Liver (tissue), 9 donors: ENCODE results near the gene SMCO4. TPM values are rescaled to one million over a fixed set of nuclear protein-coding genes. Genes with fewer than 3 reads are reported as not detected.

ENCODE experiments used
- DNase-seq: peaks from one replicate; pipeline ENCODE4 v3.0.0-alpha.2; 2017; ENCODE audit warnings: low spot score
- H3K27ac ChIP-seq, 2 donors: one replicate each; pipeline ENCODE4 v1.7.0; 2013; ENCODE audit warnings: inconsistent platforms in 2 of 2, low read length in 2 of 2, control low read depth in 1 of 2, low read depth in 1 of 2, mild to moderate bottlenecking in 1 of 2
- H3K27me3 ChIP-seq, 4 donors: one replicate each; pipeline versions ENCODE4 v1.6.1 to v1.7.0; 2013; ENCODE audit warnings: low read length in 3 of 4, inconsistent platforms in 1 of 4, mild to moderate bottlenecking in 1 of 4, moderate library complexity in 1 of 4; ENCODE audit not compliant: control insufficient read depth in 4 of 4, insufficient read depth in 4 of 4
- H3K36me3 ChIP-seq, 4 donors: one replicate each; pipeline versions ENCODE4 v1.6.1 to v1.7.0; 2013; ENCODE audit warnings: low read length in 3 of 4, mild to moderate bottlenecking in 3 of 4, low read depth in 1 of 4, moderate library complexity in 1 of 4; ENCODE audit not compliant: control insufficient read depth in 4 of 4, insufficient read depth in 3 of 4
- H3K4me1 ChIP-seq, 4 donors: one replicate each; pipeline versions ENCODE4 v1.6.1 to v1.7.0; 2013; ENCODE audit warnings: low read length in 3 of 4, mild to moderate bottlenecking in 3 of 4, moderate library complexity in 1 of 4; ENCODE audit not compliant: control insufficient read depth in 4 of 4, insufficient read depth in 4 of 4
- H3K4me3 ChIP-seq, 3 donors: one replicate each; pipeline versions ENCODE4 v1.6.1 to v1.7.0; 2013; ENCODE audit warnings: low read length in 3 of 3, control low read depth in 1 of 3, low read depth in 1 of 3, mild to moderate bottlenecking in 1 of 3
- H3K9ac ChIP-seq, 2 donors: one replicate each; pipeline ENCODE4 v1.7.0; 2013; ENCODE audit warnings: low read length in 2 of 2, mild to moderate bottlenecking in 2 of 2, moderate library complexity in 2 of 2, control low read depth in 1 of 2, low read depth in 1 of 2
- H3K9me3 ChIP-seq, 4 donors: one replicate each; pipeline versions ENCODE4 v1.6.1 to v1.7.0; 2013; ENCODE audit warnings: low read length in 3 of 4; ENCODE audit not compliant: control insufficient read depth in 4 of 4
- CTCF ChIP-seq: fragments of 150-350 bp; IDR thresholded peaks from 2 replicates; pipeline ENCODE4 v1.5.1; 2017; ENCODE audit warnings: improper control_type of control experiment, low read depth, low read length; ENCODE audit not compliant: missing input control
- EGR1 ChIP-seq, 2 donors: IDR thresholded peaks; 2 replicates each; pipeline ENCODE4 v1.6.1; 2016 to 2018; ENCODE audit warnings: antibody characterized with exemption in 2 of 2, low read depth in 2 of 2
- FOXA1 ChIP-seq: IDR thresholded peaks from 2 replicates; pipeline ENCODE4 v1.6.1; 2016; ENCODE audit warnings: antibody characterized with exemption
- GABPA ChIP-seq, 2 donors: IDR thresholded peaks in 1 of 2; conservative IDR thresholded peaks in 1 of 2; 2 replicates each; pipeline ENCODE4 v1.6.1; 2016; ENCODE audit warnings: antibody characterized with exemption in 2 of 2, mild to moderate bottlenecking in 1 of 2, moderate library complexity in 1 of 2
- HNF4A ChIP-seq, 2 donors: conservative IDR thresholded peaks; 2 replicates each; pipeline ENCODE4 v1.6.1; 2016; ENCODE audit warnings: antibody characterized with exemption in 2 of 2, mild to moderate bottlenecking in 2 of 2
- HNF4G ChIP-seq: IDR thresholded peaks from 2 replicates; pipeline ENCODE4 v1.6.1; 2016; ENCODE audit warnings: antibody characterized with exemption
- JUND ChIP-seq, 2 donors: IDR thresholded peaks; 2 replicates each; pipeline ENCODE4 v1.6.1; 2016; ENCODE audit warnings: antibody characterized with exemption in 2 of 2
- NR2F2 ChIP-seq: IDR thresholded peaks from 2 replicates; pipeline ENCODE4 v1.6.1; 2016; ENCODE audit warnings: antibody characterized with exemption
- RAD21 ChIP-seq, 2 donors: IDR thresholded peaks; 2 replicates each; pipeline ENCODE4 v1.6.1; 2016; ENCODE audit warnings: antibody characterized with exemption in 2 of 2, mild to moderate bottlenecking in 2 of 2
- RXRA ChIP-seq, 2 donors: IDR thresholded peaks; 2 replicates each; pipeline ENCODE4 v1.6.1; 2017 to 2018; ENCODE audit warnings: antibody characterized with exemption in 2 of 2, mild to moderate bottlenecking in 1 of 2
- TAF1 ChIP-seq: conservative IDR thresholded peaks from 2 replicates; pipeline ENCODE4 v1.6.1; 2016; ENCODE audit warnings: antibody characterized with exemption, mild to moderate bottlenecking
- YY1 ChIP-seq: IDR thresholded peaks from 2 replicates; pipeline ENCODE4 v1.6.1; 2016; ENCODE audit warnings: antibody characterized with exemption, mild to moderate bottlenecking
- ZBTB33 ChIP-seq: IDR thresholded peaks from 2 replicates; pipeline ENCODE4 v1.6.1; 2016; ENCODE audit warnings: antibody characterized with exemption
- WGBS: extraction: QIAGEN DNeasy Blood & Tissue Kit; methylation state at CpG from one replicate; pipeline ENCODE4 v1.1.7; 2013; 5-methylcytosine and 5-hydroxymethylcytosine counted together
- polyA plus RNA-seq, 2 donors: library from polyadenylated mRNA; stranded (reverse) in 1 of 2; unstranded in 1 of 2; fragments of 200-250 nt in 1 of 2; fragments of >200 nt in 1 of 2; fragmentation: Nextera tagmentation in 1 of 2; extraction: Ambion mirVana in 1 of 2; gene quantifications; one replicate each; pipeline versions ENCODE4 v1.2.1 to v1.2.3, GENCODE V29; 2013 to 2015
- total RNA-seq, 2 donors: library from RNA; depleted of rRNA; stranded (reverse); fragments of >200 nt; gene quantifications; one replicate each; pipeline ENCODE4 v1.2.3, GENCODE V29; 2014
- TF ChIP-seq, protein P1 (sequence below): IDR thresholded peaks from 2 replicates; pipeline ENCODE4 v1.6.1; 2016; ENCODE audit warnings: antibody characterized with exemption
- TF ChIP-seq, protein P2 (sequence below): IDR thresholded peaks from 2 replicates; pipeline ENCODE4 v1.6.1; 2016; ENCODE audit warnings: antibody characterized with exemption
- donor health status: healthy.
- donor health status: healthy.
- donor health status: healthy.
- donor health status: healthy.
- donor health status: healthy.

Gene SMCO4
- total and polyA plus RNA-seq, 4 donors: 21.2 to 98.8 (median 47.9) TPM

DNA sequence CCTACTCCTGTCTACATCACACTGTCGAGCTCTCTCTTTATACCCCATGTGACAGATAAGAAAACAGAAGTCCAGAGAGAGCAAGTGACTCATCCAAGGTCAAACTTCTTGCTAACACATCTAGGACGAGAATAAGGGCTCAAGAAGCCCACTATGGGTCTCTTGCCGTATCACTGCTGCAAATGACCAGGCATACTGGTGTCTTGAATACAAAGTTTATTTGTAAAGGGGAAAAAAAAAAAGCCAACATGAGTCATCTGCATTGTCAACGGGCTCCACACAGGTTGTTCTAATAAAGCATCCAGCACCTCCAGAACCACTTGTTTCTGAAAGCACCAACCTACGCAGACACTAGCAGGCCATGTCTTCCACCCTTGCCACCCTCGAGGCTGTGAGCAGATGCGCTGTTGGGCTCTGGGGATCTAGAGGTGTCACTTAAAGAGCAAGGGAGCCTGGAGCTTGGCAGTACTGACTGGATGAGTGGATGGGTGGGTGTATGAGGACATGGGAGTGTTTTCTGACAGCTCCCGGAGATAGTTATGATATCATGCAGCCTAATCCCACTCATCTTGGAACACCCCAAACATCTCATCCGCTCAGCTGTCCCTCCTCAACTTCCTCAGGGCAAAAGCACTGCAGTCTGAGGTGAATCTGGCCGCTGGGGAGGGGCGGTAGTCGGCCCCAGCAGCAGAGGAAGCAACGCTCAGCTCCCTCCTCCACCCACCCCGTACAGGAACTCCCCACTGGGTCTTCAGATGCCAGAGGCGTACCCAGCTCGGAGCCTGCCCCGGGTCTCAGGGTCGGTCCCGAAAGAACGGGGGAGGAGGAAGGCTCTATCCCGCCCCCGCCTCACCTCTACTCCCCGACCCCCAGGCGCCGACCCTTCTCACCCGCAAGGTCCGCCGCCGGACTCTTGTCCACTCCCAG is 1.0 kb downstream of the SMCO4 start (continued):
- no peak for TF ChIP-seq CTCF
- no peak for TF ChIP-seq NR2F2
- no peak for TF ChIP-seq EGR1 (IDR thresholded peaks at IDR 0.05; ENCODE audit: low read depth in 2 of 2)
- TF ChIP-seq ZBTB33: no peak

DNA sequence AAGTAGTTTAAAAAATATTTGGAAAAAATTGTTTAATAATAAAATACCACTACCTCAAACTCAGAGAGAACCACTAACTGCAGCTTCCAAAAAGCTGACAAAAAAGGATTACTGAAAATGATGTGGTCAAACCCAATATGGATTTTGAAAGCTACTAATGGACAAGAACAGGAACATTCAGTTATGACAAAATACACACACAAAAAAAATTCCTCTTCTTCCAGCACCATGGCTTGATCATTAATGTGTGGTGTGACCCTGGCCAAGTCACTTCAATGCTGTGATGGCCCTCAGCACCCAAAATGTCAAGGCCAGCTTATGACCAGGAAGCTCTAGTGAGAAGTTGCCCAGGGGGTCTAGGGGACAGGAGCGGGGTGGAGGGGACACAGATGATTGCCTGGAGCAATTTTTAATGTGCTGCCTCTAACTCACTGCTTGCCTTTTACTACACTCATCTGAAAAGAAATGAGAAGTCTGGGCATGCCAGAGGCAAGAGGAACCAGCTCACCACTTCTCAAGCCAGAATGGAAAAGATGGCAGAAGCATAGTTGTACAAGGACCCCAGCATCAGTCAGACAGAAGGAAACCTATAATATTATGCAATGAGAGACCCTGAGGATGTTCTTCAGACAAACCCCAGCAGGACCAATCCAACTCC is 2.2 kb downstream of the SMCO4 start:
- Histone ChIP-seq H3K9ac (no peak overlapping the region), H3K4me3 (no peak overlapping the region)
- 98% methylated on average over 1 of the region's 1 CpG for WGBS

DNA sequence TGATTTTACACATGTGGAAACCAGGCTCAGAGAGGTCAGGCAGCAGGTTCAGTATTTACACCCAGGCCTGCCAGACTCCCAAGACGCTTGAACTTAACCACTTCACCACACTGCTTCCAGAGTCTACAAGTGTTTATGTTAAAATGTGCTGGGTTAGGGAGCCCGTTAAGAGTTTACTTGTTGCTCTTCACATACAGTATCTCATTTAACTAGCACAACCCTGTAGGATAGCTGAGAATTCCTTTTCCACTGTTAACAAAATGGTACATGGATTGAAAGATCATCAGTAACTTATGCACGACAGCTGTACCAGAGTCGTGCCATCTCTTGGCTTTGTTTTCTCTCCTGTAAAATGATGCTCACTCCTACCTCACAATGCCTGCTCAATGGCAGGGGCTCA is 2.9 kb downstream of the SMCO4 start:
- peak overlapping the region; percentile 2 to 31 for H3K27ac ChIP-seq
- no peaks in the 10 kb centered on the region for H3K9me3 ChIP-seq
- H3K4me3 ChIP-seq: no peak overlapping the region
- H3K27me3 ChIP-seq: no peaks in the 10 kb centered on the region
- no peak overlapping the region for H3K9ac ChIP-seq
- peaks cover 7 to 56% (median 25%) of the 10 kb centered on the region in 4 donors for H3K4me1 ChIP-seq
- H3K36me3 ChIP-seq: no peaks in the 10 kb centered on the region
- no peak for DNase-seq
- 93% methylated on average over 4 of the region's 4 CpGs for WGBS
- TF ChIP-seq FOXA1: no peak
- no peak for TF ChIP-seq JUND (IDR thresholded peaks at IDR 0.05)
- TF ChIP-seq, protein P1, sequence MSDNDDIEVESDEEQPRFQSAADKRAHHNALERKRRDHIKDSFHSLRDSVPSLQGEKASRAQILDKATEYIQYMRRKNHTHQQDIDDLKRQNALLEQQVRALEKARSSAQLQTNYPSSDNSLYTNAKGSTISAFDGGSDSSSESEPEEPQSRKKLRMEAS: no peak
- no peak for TF ChIP-seq GABPA (IDR thresholded peaks at IDR 0.05 in 1 of 2, conservative IDR thresholded peaks at IDR 0.05 in 1 of 2)
- no peak for TF ChIP-seq YY1
- TF ChIP-seq EGR1 (IDR thresholded peaks at IDR 0.05; ENCODE audit: low read depth in 2 of 2): no peak
- TF ChIP-seq, protein P2, sequence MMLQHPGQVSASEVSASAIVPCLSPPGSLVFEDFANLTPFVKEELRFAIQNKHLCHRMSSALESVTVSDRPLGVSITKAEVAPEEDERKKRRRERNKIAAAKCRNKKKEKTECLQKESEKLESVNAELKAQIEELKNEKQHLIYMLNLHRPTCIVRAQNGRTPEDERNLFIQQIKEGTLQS: no peak
- TF ChIP-seq NR2F2: no peak
- TF ChIP-seq RXRA (IDR thresholded peaks at IDR 0.05): no peak

More for the DNA sequence above, 2.2 kb downstream of the SMCO4 start:
- DNase-seq: no peak
- TF ChIP-seq ZBTB33 (no peak), HNF4A (conservative IDR thresholded peaks at IDR 0.05) (no peak), NR2F2 (no peak), JUND (IDR thresholded peaks at IDR 0.05) (no peak), RAD21 (IDR thresholded peaks at IDR 0.05) (no peak), YY1 (no peak), HNF4G (no peak), TAF1 (no peak)
- TF ChIP-seq, protein P1: no peak
- Histone ChIP-seq H3K4me1 (peaks cover 7 to 50% (median 24%) of the 10 kb centered on the region in 4 donors), H3K27me3 (no peaks in the 10 kb centered on the region), H3K36me3 (no peaks in the 10 kb centered on the region), H3K9me3 (no peaks in the 10 kb centered on the region), H3K27ac (peak overlapping the region; percentile 46 to 90)
